OCI-LY1 (cell line): ENCODE results near the gene PXDN.

Experiments used
- H2AFZ ChIP-seq: fragments of 200-600 bp; sonication (generic), shearing (Covaris generic); 2 replicates; pipeline ENCODE4 v1.6.0; 2014; ENCODE audit warnings: antibody characterized with exemption, mild to moderate bottlenecking, low read length
- H3F3A ChIP-seq: fragments of 200-600 bp; sonication (generic), shearing (Covaris generic); 2 replicates; pipeline ENCODE4 v1.6.0; 2014; ENCODE audit warnings: mild to moderate bottlenecking, antibody characterized with exemption, low read length, moderate library complexity; ENCODE audit not compliant: insufficient read depth
- H3K27ac ChIP-seq: fragments of 200-600 bp; sonication (generic); 2 replicates; pipeline ENCODE4 v1.5.1; 2014; ENCODE audit warnings: low read length, mixed run types, mild to moderate bottlenecking, low read depth; ENCODE audit not compliant: poor library complexity, severe bottlenecking
- H3K27me3 ChIP-seq: fragments of 200-600 bp; sonication (generic); 2 replicates; pipeline ENCODE4 v1.6.0; 2014; ENCODE audit warnings: antibody characterized with exemption, mild to moderate bottlenecking, low read length, moderate library complexity; ENCODE audit not compliant: insufficient read depth
- H3K36me3 ChIP-seq: fragments of 200-600 bp; sonication (generic); 2 replicates; pipeline ENCODE4 v1.6.1; 2014; ENCODE audit warnings: mild to moderate bottlenecking, antibody characterized with exemption, low read length, moderate library complexity, mixed read lengths; ENCODE audit not compliant: insufficient read depth
- H3K4me1 ChIP-seq: fragments of 200-600 bp; sonication (generic); 2 replicates; pipeline ENCODE4 v1.5.1; 2014; ENCODE audit warnings: mild to moderate bottlenecking, low read length, moderate library complexity; ENCODE audit not compliant: insufficient read depth, severe bottlenecking
- H3K4me2 ChIP-seq: fragments of 200-600 bp; sonication (generic), shearing (Covaris generic); 2 replicates; pipeline ENCODE4 v1.6.1; 2014; ENCODE audit warnings: low read length
- H3K4me3 ChIP-seq: fragments of 200-600 bp; sonication (generic); 2 replicates; pipeline ENCODE4 v1.5.1; 2014; ENCODE audit warnings: low read length, low read depth, mild to moderate bottlenecking, mixed read lengths; ENCODE audit not compliant: poor library complexity, severe bottlenecking
- H3K79me2 ChIP-seq: fragments of 200-600 bp; shearing (Covaris generic); 2 replicates; pipeline ENCODE4 v1.6.1; 2016; ENCODE audit warnings: mixed run types, low read length, mixed read lengths; ENCODE audit not compliant: insufficient read depth
- H3K9ac ChIP-seq: fragments of 200-600 bp; sonication (generic), shearing (Covaris generic); 2 replicates; pipeline ENCODE4 v1.6.1; 2014; ENCODE audit warnings: mild to moderate bottlenecking, low read length, mixed read lengths
- H3K9me2 ChIP-seq: fragments of 200-600 bp; sonication (generic), shearing (Covaris generic); 2 replicates; pipeline ENCODE4 v1.6.1; 2014; ENCODE audit warnings: low read depth, mild to moderate bottlenecking, low read length, mixed read lengths
- H3K9me3 ChIP-seq: fragments of 200-600 bp; shearing (Covaris generic); 2 replicates; pipeline ENCODE4 v1.6.1; 2014; ENCODE audit warnings: low read length, mixed read lengths
- H4K20me1 ChIP-seq: fragments of 200-600 bp; sonication (generic), shearing (Covaris generic); 2 replicates; pipeline ENCODE4 v1.6.0; 2016; ENCODE audit warnings: mild to moderate bottlenecking, low read length; ENCODE audit not compliant: insufficient read depth
- CTCF ChIP-seq: fragments of 200-600 bp; sonication (generic), shearing (Covaris generic); IDR thresholded peaks from 2 replicates; pipeline ENCODE4 v1.5.1; 2017; ENCODE audit warnings: mild to moderate bottlenecking, antibody characterized with exemption, low read length, moderate library complexity, mixed read lengths
- EZH2 ChIP-seq: fragments of 200-600 bp; sonication (generic), shearing (Covaris generic); IDR thresholded peaks from 2 replicates; pipeline ENCODE4 v1.8.0; 2017; ENCODE audit warnings: borderline replicate concordance, mixed run types, mild to moderate bottlenecking, antibody characterized with exemption, low read length, moderate library complexity, mixed read lengths

The PXDN gene

GRCh38 chr2:1635823-1636222, 108.5 kb downstream of the PXDN start:
- Histone ChIP-seq H3K9ac (no peak overlapping the region), H3K27me3 (no peaks in the 10 kb centered on the region), H3K4me2 (no peak overlapping the region), H3K4me3 (no peak overlapping the region), H4K20me1 (no peaks in the 10 kb centered on the region), H3K27ac (no peak overlapping the region), H3K36me3 (no peaks in the 10 kb centered on the region), H3K79me2 (no peaks in the 10 kb centered on the region), H3K9me2 (no peaks in the 10 kb centered on the region), H3F3A (no peaks in the 10 kb centered on the region), H2AFZ (no peak overlapping the region), H3K9me3 (no peaks in the 10 kb centered on the region), H3K4me1 (no peaks in the 10 kb centered on the region)
- TF ChIP-seq EZH2 (no peak), CTCF (no peak)

GRCh38 chr2:1634681-1635341, 109.5 kb downstream of the PXDN start:
- Histone ChIP-seq H2AFZ (no peak overlapping the region), H3K27ac (no peak overlapping the region), H4K20me1 (no peaks in the 10 kb centered on the region), H3K79me2 (no peaks in the 10 kb centered on the region), H3K9me2 (no peaks in the 10 kb centered on the region), H3K4me1 (no peaks in the 10 kb centered on the region), H3K9ac (no peak overlapping the region), H3K4me2 (no peak overlapping the region), H3K36me3 (no peaks in the 10 kb centered on the region), H3K9me3 (no peaks in the 10 kb centered on the region), H3F3A (no peaks in the 10 kb centered on the region), H3K4me3 (no peak overlapping the region), H3K27me3 (no peaks in the 10 kb centered on the region)
- no peak for TF ChIP-seq EZH2
- no peak for TF ChIP-seq CTCF

- no peaks in the 10 kb centered on the region for H3K36me3 ChIP-seq
- H3K4me2 ChIP-seq = no peak overlapping the region
- H3K79me2 ChIP-seq = no peaks in the 10 kb centered on the region
- H2AFZ ChIP-seq = no peak overlapping the region
- no peaks in the 10 kb centered on the region for H3K9me2 ChIP-seq
- H3K9me3 ChIP-seq = no peaks in the 10 kb centered on the region
- no peak for TF ChIP-seq EZH2
- no peak for TF ChIP-seq CTCF
- no peaks in the 10 kb centered on the region for H3K27me3 ChIP-seq
- H4K20me1 ChIP-seq = no peaks in the 10 kb centered on the region
- H3K9ac ChIP-seq = no peak overlapping the region
- no peak overlapping the region for H3K27ac ChIP-seq
- no peak overlapping the region for H3K4me3 ChIP-seq
- no peaks in the 10 kb centered on the region for H3F3A ChIP-seq
- no peaks in the 10 kb centered on the region for H3K4me1 ChIP-seq
These were observed 110.3 kb downstream of the PXDN start for GRCh38 chr2:1633936-1634587.
